Fibroblast of lung (primary cell): ENCODE results near the gene LRRC46. TPM values are rescaled to one million over a fixed set of nuclear protein-coding genes. Genes with fewer than 3 reads are reported as not detected.

Source experiments
- DNase-seq, 2 donors: peaks; one replicate each; pipeline versions ENCODE4 v3.0.0 to v3.0.0-alpha.2; 2010; ENCODE audit warnings: low read depth in 2 of 2
- H2AFZ ChIP-seq: 2 replicates; pipeline ENCODE4 v1.5.1; 2012; ENCODE audit warnings: low read length, control low read depth, inconsistent platforms
- H3K27ac ChIP-seq: 2 replicates; pipeline ENCODE4 v1.5.1; 2011; ENCODE audit warnings: low read length, control low read depth; ENCODE audit not compliant: insufficient read depth
- H3K27me3 ChIP-seq: 2 replicates; pipeline ENCODE4 v1.5.1; 2011; ENCODE audit warnings: mild to moderate bottlenecking, low read length; ENCODE audit not compliant: control insufficient read depth, insufficient read depth
- H3K36me3 ChIP-seq: 2 replicates; pipeline ENCODE4 v1.5.1; 2011; ENCODE audit warnings: low read length; ENCODE audit not compliant: control insufficient read depth, insufficient read depth
- H3K4me1 ChIP-seq: 2 replicates; pipeline ENCODE4 v1.5.1; 2011; ENCODE audit warnings: low read length; ENCODE audit not compliant: control insufficient read depth, insufficient read depth; ENCODE audit errors: extremely low read depth
- H3K4me2 ChIP-seq: 2 replicates; pipeline ENCODE4 v1.5.1; 2011; ENCODE audit warnings: low read length, control low read depth; ENCODE audit not compliant: insufficient read depth; ENCODE audit errors: extremely low read depth
- H3K4me3 ChIP-seq, 4 experiments: fragments of 200-600 bp in 1 of 4; sonication (generic) in 1 of 4; replicated peaks in 1 of 4; 2 replicates each; pipeline ENCODE4 v1.5.1; 2011 to 2016; ENCODE audit warnings: low read length in 4 of 4, low read depth in 3 of 4, mild to moderate bottlenecking in 3 of 4, control low read depth in 2 of 4, inconsistent platforms in 1 of 4, mixed read lengths in 1 of 4; ENCODE audit not compliant: insufficient read depth in 1 of 4; ENCODE audit errors: control extremely low read depth in 1 of 4
- H3K79me2 ChIP-seq: 2 replicates; pipeline ENCODE4 v1.5.1; 2012; ENCODE audit warnings: mild to moderate bottlenecking, low read length, inconsistent platforms; ENCODE audit not compliant: control insufficient read depth, insufficient read depth
- H3K9ac ChIP-seq: 2 replicates; pipeline ENCODE4 v1.5.1; 2011; ENCODE audit warnings: mild to moderate bottlenecking, low read length, control low read depth; ENCODE audit not compliant: insufficient read depth
- H3K9me3 ChIP-seq: 2 replicates; pipeline ENCODE4 v1.5.1; 2012; ENCODE audit warnings: low read depth, low read length; ENCODE audit not compliant: control insufficient read depth, insufficient read depth
- H4K20me1 ChIP-seq: 2 replicates; pipeline ENCODE4 v1.5.1; 2011; ENCODE audit warnings: low read length; ENCODE audit not compliant: control insufficient read depth, insufficient read depth; ENCODE audit errors: extremely low read depth
- CTCF ChIP-seq, 2 donors: IDR thresholded peaks in 1 of 2; conservative IDR thresholded peaks in 1 of 2; 1 replicate in 1 of 2; 2 replicates in 1 of 2; pipeline ENCODE4 v1.5.1; 2011 to 2012; ENCODE audit warnings: low read length in 2 of 2, control low read depth in 1 of 2, inconsistent platforms in 1 of 2, low read depth in 1 of 2, mild to moderate bottlenecking in 1 of 2
- EZH2 ChIP-seq: IDR thresholded peaks from 2 replicates; pipeline ENCODE4 v1.5.1; 2012; ENCODE audit warnings: low read length, control low read depth, mild to moderate bottlenecking; ENCODE audit errors: missing control alignments
- polyA plus RNA-seq, 2 donors: library from polyadenylated mRNA; depleted of rRNA in 1 of 2; stranded (reverse) in 1 of 2; unstranded in 1 of 2; fragments of >200 nt; gene quantifications; 2 replicates each; pipeline ENCODE4 v1.2.1, GENCODE V29; 2011 to 2012; ENCODE audit warnings: missing spikeins in 1 of 2
- total RNA-seq: library from RNA; depleted of rRNA; stranded (reverse); fragments of >200 nt; gene quantifications from 2 replicates; pipeline ENCODE4 v1.2.1, GENCODE V29; 2014

Gene LRRC46
- total and polyA plus RNA-seq, 2 donors (not counting 1 experiment from before 2014, with no cell fraction given): under 0.01 to 0.19 TPM

- Histone ChIP-seq H3K4me1 (peaks cover 4% of the 10 kb centered on the region), H4K20me1 (no peaks in the 10 kb centered on the region), H3K27ac (no peak overlapping the region), H3K79me2 (no peaks in the 10 kb centered on the region), H3K4me2 (no peak overlapping the region), H3K36me3 (peaks cover 5% of the 10 kb centered on the region), H2AFZ (no peak overlapping the region), H3K27me3 (peaks cover 24% of the 10 kb centered on the region), H3K4me3 (no peak overlapping the region), H3K9ac (no peak overlapping the region), H3K9me3 (no peaks in the 10 kb centered on the region)
- TF ChIP-seq EZH2 (no peak), CTCF (conservative IDR thresholded peaks at IDR 0.05 in 1 of 2, IDR thresholded peaks at IDR 0.05 in 1 of 2; ENCODE audit: low read depth in 1 of 2, low read length in 2 of 2) (no peak)
- no peak for DNase-seq
Observed at GRCh38 chr17:47806026-47806912, 25.2 kb upstream of the LRRC46 start.

- Histone ChIP-seq H4K20me1 (no peaks in the 10 kb centered on the region), H3K9me3 (no peaks in the 10 kb centered on the region), H3K27ac (no peak overlapping the region), H3K4me3 (no peak overlapping the region), H3K4me2 (no peak overlapping the region), H3K79me2 (no peaks in the 10 kb centered on the region), H3K36me3 (peaks cover 5% of the 10 kb centered on the region), H3K4me1 (peaks cover 4% of the 10 kb centered on the region), H2AFZ (no peak overlapping the region), H3K27me3 (peaks cover 20% of the 10 kb centered on the region), H3K9ac (no peak overlapping the region)
- DNase-seq: no peak
- TF ChIP-seq EZH2: no peak
- TF ChIP-seq CTCF (conservative IDR thresholded peaks at IDR 0.05 in 1 of 2, IDR thresholded peaks at IDR 0.05 in 1 of 2; ENCODE audit: low read depth in 1 of 2, low read length in 2 of 2): no peak
Observed at GRCh38 chr17:47806913-47807255, 24.6 kb upstream of the LRRC46 start.

GRCh38 chr17:47807421-47807820 is 24.0 kb upstream of the LRRC46 start:
- Histone ChIP-seq H4K20me1 (no peaks in the 10 kb centered on the region), H3K4me2 (no peak overlapping the region), H3K79me2 (no peaks in the 10 kb centered on the region), H3K27me3 (peaks cover 20% of the 10 kb centered on the region), H3K9ac (no peak overlapping the region), H3K4me3 (no peak overlapping the region), H3K4me1 (peaks cover 4% of the 10 kb centered on the region), H2AFZ (no peak overlapping the region), H3K27ac (no peak overlapping the region), H3K36me3 (peaks cover 5% of the 10 kb centered on the region), H3K9me3 (no peaks in the 10 kb centered on the region)
- DNase-seq: no peak
- TF ChIP-seq EZH2 (no peak), CTCF (conservative IDR thresholded peaks at IDR 0.05 in 1 of 2, IDR thresholded peaks at IDR 0.05 in 1 of 2; ENCODE audit: low read depth in 1 of 2, low read length in 2 of 2) (no peak)
